ENCODE measurements around the gene DEFB131B. TPM values are rescaled to one million over a fixed set of nuclear protein-coding genes. Genes with fewer than 3 reads are reported as not detected.

DEFB131B gene
- total and polyA plus RNA-seq, 9 of the 15 experiments (the other 6 are each of a cell fraction or from before 2014, with no cell fraction given), result not detected

DNA sequence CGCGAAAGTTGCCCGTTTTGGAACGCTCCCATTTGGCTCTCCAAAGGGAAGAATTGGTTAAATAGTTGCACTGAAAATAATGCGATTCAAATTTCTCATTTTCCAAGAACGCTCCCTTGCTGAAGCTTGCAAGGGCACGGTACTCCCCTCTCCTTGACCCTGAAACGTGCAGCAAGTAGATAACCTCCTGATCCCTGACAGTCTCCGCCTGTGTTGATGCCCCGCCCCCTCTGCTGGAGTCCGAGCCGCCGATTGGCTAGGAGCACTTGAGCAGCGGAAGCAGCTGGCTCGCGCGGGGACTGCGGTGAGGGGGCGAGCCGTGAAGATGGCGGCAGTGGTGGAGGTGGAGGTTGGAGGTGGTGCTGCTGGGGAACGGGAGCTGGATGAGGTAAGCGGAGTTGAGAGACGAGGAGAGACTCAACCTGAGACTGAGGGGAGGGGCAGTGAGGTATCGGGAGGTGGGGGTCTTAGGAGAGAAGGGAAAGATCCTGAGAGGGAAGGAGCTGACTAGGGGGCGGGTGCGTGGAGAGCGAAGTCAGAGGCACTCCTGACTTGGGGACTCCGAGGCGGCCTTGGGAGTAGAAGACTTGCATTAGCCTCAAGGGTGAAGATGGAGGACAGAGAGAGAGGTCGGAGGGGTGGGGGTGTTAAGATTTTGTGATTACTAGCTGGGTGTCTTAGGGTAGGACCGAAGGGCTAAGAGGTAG is 50.6 kb downstream of the DEFB131B start, which contains the start of gene RNF121 (continued):
- TF ChIP-seq GTF3C2 (IDR thresholded peaks at IDR 0.05; ENCODE audit: borderline replicate concordance, extremely low read depth, insufficient read length), result no peak
- TF ChIP-seq GABPB2 (CRISPR knock-in tag; conservative IDR thresholded peaks at IDR 0.05), result no peak
- no peak for TF ChIP-seq CBX1 (IDR thresholded peaks at IDR 0.05; ENCODE audit: low read depth)
- peak; percentile 87 for TF ChIP-seq CHD2 (IDR thresholded peaks at IDR 0.05; ENCODE audit: low read depth, low read length)
- 0 out of 2 replicates have a peak, but pooled peaks have one; percentile 43 for TF ChIP-seq NFIC (IDR thresholded peaks at IDR 0.05)
- TF ChIP-seq ZNF445 (CRISPR knock-in tag; IDR thresholded peaks at IDR 0.05; ENCODE audit: low read depth), result no peak
- TF ChIP-seq ZKSCAN8 (CRISPR knock-in tag; IDR thresholded peaks at IDR 0.05), result no peak
- TF ChIP-seq ELF2 (CRISPR knock-in tag; IDR thresholded peaks at IDR 0.05), result no peak
- TF ChIP-seq CREM (IDR thresholded peaks at IDR 0.05; ENCODE audit: low read depth), result peak; percentile 44; the same call in 1 of the 2 replicates
- TF ChIP-seq, protein P1, sequence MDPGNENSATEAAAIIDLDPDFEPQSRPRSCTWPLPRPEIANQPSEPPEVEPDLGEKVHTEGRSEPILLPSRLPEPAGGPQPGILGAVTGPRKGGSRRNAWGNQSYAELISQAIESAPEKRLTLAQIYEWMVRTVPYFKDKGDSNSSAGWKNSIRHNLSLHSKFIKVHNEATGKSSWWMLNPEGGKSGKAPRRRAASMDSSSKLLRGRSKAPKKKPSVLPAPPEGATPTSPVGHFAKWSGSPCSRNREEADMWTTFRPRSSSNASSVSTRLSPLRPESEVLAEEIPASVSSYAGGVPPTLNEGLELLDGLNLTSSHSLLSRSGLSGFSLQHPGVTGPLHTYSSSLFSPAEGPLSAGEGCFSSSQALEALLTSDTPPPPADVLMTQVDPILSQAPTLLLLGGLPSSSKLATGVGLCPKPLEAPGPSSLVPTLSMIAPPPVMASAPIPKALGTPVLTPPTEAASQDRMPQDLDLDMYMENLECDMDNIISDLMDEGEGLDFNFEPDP (CRISPR knock-in tag; IDR thresholded peaks at IDR 0.05), result no peak
- TF ChIP-seq MAZ (CRISPR knock-in tag; conservative IDR thresholded peaks at IDR 0.05 in 1 of 2, IDR thresholded peaks at IDR 0.05 in 1 of 2), result peak; percentile 55 to 69; a peak in 3 of 4 replicates
- no peak for TF ChIP-seq HNRNPUL1 (IDR thresholded peaks at IDR 0.05; ENCODE audit: low read length)
- TF ChIP-seq GMEB1 (CRISPR knock-in tag; IDR thresholded peaks at IDR 0.05), result no peak
- TF ChIP-seq POLR2B (IDR thresholded peaks at IDR 0.05; ENCODE audit: low read depth, partially characterized antibody), result peak; percentile 97
- TF ChIP-seq ATF4 (CRISPR knock-in tag; IDR thresholded peaks at IDR 0.05), result no peak
- TF ChIP-seq HOXB6 (CRISPR knock-in tag; IDR thresholded peaks at IDR 0.05; ENCODE audit: borderline replicate concordance), result no peak
- no peak for TF ChIP-seq ZNF77 (CRISPR knock-in tag; IDR thresholded peaks at IDR 0.05)
- peak; percentile 76 to 97 (median 90) for TF ChIP-seq YY1 (IDR thresholded peaks at IDR 0.05; ENCODE audit: borderline replicate concordance in 1 of 3, control insufficient read depth in 1 of 3, extremely low read depth in 1 of 3, insufficient read depth in 3 of 3, insufficient read length in 1 of 3, insufficient replicate concordance in 2 of 3, low read depth in 1 of 3, low read length in 2 of 3)
- TF ChIP-seq ZBTB12 (CRISPR knock-in tag; IDR thresholded peaks at IDR 0.05), result no peak

Data from K562 (cell line).